Stimulated activated CD8-positive, alpha-beta memory T cell treated with anti-CD3 and anti-CD28 coated beads, Interleukin-15, amount 100 ng/mL, for 24 hours (primary cell): Measurements from ENCODE around the gene FBXO34.

ENCODE experiments used
- DNase-seq: peaks from one replicate; pipeline ENCODE4 v3.0.0-alpha.2; 2020; ENCODE audit warnings: low read depth

The FBXO34 gene

DNA sequence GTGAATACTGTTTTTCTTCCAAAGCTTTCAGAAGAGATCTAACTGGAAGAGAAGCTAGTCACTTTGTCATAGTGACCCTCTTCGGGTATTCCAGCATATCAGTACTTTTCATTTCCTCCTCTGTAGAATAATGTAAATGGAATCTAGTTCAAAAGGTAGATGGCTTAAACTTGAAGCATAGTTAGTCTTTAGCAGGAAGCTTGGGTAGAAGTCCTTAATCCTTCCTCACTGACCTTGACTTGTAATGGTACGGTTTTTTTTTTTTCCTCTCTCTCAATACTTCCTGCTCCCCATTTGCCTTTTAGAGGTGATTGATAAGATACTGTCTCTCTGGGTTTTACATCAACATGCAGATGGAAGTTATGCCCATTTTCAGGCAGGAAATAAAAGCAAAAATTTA is 1.7 kb downstream of the FBXO34 start:
- DNase-seq = no peak

GRCh38 chr14:55274146-55274545 is 2.9 kb downstream of the FBXO34 start:
- no peak for DNase-seq

DNA sequence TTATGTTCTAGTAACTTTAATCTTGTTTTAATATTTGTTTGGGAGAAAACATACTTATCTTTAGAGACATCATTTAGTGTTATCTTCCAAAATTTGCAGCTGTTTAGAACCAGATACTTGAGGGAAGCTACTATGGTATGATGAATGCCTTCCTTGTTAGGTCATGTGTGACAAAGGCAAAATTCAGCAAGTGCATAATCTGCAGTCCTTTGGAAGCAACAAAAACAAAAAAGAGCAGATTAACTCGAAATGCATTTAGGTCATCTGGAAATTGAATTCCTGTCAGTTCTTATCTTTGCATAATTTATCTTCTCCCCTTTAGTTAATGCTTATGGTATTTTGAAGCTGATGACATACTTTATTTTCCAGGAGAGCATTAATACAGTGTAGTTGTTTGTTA is 3.5 kb downstream of the FBXO34 start:
- no peak for DNase-seq

- DNase-seq = no peak
These were observed 5.5 kb downstream of the FBXO34 start for GRCh38 chr14:55276736-55277135.

DNA sequence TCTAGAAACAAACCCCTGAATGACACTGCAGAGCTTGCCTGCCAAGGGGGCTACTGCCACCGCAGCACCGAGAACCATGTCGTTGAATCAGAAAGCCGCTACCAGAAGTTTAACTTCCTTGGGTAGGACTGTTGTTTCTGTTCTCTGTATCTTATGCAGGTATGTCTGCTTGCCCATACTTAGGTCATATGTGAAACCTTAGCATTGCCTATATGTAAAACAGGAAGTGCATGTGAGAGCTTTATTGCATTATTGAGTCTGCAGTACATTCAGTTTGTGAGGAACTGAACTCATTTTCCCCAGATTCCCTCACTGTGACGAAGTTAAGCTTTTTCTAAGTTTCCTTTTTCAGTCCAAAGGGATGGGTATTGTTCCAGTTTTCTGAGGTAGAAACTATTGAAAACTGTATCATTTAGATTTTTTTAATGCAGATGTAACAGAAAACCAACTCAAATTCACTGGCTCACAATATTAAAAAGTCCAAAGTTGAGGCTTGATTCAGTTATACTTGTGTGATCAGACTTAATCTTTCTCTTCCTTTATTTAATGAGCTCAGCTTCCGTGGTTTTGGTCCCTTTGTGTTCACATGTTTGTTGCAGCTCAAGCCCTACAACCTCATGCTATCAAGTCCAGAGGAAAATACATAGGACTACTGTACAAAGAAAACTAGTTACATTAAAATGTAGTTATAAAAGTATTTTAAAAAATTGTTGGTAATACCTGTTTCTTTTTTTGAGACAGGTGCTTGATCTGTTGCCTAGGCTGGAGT is 6.9 kb downstream of the FBXO34 start:
- no peak for DNase-seq

- DNase-seq = no peak
These were observed 8.2 kb downstream of the FBXO34 start for GRCh38 chr14:55279384-55279783.

DNA sequence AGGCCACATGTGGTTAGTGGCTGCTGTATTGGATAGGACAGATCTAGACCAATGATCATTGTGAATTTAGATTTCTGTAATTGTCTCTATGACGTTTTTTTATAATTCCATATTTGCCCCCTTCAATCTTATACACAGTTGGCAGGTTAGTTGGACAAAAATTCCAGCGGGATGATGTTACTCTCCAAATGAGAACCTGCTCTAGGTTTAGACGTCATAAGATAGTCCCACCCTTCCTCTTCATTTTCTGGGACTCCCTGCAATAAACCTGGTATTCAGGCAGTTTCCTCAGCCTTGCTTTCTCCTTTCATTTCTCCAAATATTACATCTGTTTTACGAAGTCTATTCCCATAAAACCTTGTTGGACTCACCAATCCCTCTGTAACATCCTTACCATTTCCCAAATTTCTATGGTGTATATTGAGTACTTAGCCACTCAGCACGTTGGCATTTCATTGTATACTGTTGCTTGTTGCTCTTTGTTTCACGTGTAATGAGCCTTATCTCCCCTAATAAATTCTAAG is 10.2 kb downstream of the FBXO34 start:
- no peak for DNase-seq

DNA sequence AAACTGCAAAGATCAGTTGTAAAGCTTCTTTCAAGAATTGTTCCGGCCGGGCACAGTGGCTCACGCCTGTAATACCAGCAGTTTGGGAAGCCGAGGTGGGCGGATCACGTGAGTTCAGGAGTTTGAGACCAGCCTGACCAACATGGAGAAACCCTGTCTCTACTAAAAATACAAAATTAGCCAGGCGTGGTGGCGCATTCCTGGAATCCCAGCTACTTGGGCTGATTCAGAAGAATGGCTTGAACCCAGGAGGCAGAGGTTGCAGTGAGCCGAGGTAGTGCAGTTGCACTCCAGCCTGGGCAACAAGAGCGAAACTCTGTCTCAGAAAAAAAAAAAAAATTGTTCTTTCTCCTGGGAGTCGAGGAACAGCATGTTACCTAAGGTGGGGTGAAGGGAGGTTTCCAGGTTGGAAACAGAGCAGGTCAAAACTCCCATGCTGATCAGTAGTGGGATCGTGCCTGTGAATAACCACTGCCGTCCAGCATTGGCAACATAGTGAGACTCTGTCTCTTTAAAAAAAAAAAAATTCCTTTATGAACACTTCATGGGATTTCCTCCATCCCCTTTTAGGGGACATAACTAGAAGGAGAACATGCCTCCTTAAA is 13.9 kb downstream of the FBXO34 start:
- no peak for DNase-seq

DNA sequence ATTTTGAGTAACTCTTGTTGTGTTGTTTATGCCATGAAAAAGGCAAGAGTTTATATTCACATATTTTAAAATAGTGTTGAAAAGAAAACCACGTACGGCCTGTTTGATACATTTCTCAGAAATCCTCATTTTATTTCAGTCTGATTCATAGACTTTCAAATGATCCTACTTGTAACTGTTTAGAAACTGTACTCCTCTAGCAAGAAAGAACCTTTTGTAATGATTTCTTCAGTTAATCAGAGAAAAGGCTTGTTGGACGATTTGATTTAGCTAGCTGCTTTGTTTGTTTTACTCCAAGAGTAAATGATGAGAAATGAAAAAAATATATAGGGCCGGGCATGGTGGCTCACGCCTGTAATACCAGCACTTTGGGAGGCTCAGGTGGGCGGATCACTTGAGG is 17.2 kb downstream of the FBXO34 start:
- DNase-seq = no peak

- DNase-seq = no peak
These were observed 20.4 kb downstream of the FBXO34 start for GRCh38 chr14:55291480-55292081.

- DNase-seq = no peak
These were observed 23.4 kb downstream of the FBXO34 start for GRCh38 chr14:55294603-55295002.

DNA sequence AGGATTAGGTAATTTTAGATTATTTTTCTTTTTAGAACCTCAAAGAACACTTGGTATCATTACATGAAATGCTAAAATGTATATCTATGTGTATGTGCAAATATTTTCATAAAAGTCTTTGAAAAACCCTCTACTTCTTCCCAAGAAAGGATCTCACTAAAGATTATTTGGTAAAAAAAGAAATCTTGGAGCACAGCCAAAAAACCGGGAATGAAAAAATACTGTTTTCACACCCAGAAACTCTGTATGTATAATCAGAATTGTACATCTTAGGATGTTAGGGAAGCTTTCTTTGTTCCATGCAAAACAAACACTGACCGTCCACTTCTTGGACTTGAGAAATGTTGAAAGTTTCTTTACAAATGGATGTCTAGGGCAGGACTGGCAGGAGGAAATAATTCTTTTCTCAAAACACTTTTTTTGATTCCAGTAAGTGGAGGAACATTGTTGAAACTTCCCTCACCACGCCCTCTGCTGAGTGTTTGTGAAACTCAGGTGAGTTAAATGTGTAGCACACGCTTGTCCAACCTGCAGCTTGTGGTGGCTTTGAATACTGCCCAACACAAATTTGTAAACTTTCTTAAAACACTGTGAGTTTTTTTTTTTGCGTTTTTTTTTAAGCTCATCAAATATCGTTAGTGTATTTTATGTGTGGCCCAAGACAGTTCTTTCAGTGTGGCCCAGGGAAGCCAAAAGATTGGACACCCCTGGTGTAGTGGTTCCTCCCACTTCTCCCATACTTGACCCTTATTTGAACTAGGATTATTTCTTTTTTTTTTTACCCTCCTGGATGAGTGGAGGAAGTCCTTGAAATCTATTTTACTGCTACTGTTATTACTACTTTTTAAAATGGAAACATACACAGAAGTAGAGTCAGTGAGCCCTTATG is 26.6 kb downstream of the FBXO34 start:
- DNase-seq = no peak

DNA sequence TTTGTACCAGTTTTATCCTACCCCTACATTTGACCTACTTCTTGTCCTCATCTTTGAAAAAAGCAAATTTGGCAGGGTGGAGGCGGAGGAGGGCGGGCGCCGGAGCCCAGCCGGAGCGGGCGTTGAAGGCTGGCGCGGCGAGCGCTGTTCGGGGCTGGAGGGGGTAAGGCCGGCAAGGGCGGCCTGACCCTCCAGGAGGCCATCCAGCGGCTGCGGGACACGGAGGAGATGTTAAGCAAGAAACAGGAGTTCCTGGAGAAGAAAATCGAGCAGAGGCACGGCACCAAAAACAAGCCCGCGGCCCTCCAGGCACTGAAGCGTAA is 27.2 kb downstream of the FBXO34 start:
- DNase-seq = no peak

- no peak for DNase-seq
These were observed 30.4 kb downstream of the FBXO34 start for GRCh38 chr14:55301437-55302121.

DNA sequence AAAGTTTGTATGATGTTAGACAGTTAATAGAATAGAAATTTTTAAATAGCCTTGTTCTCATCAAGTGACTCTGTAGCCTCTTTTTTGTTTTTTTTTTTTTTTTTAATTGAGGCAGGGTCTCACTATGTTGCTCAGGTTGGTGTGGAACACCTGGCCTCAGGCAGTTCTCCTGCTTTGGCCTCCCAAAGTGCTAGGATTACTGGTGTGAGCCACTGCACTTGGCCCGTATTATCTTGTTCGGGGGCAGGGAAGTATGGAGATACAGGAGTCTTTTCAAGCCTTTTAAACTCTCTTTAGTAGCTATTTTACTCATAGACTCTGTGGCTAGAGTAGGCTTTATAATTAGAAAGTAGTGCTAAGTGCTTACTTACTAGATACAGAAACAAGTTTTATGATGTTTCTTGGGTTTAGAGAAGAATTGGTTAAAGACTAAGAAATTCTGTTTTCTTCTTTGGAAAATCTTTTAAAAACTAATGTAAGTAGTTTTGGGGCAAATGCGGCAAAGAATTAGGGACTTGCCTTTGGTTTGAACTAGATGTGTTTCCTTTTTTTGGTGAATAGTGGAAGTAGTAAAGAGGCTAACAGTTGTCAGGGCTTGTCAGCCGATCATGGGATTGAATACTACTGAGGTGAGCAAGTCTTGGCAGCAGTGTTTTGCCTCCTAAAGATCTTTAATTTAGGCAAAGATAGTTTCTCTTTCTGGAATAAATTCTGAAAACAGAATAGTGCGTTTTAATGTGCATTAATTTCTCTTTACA is 31.3 kb downstream of the FBXO34 start:
- no peak for DNase-seq

DNA sequence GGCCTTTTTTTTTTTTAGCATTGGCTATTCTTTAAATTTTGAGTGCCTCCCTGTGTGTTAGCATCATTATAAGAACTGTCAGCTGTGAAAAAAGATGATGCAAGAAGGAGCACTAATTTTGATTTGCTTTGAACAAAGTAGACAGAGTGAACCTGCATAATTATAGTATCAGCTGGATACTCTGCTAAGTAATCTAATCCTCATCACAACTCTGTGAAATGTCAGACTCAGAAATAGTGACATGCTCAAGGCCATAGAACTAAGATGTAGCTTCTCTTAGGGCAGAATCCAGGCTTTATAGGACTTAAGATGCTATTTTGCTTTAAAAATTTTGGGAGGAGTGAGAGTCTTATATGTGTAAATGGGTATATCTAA is 31.9 kb downstream of the FBXO34 start:
- DNase-seq = no peak

DNA sequence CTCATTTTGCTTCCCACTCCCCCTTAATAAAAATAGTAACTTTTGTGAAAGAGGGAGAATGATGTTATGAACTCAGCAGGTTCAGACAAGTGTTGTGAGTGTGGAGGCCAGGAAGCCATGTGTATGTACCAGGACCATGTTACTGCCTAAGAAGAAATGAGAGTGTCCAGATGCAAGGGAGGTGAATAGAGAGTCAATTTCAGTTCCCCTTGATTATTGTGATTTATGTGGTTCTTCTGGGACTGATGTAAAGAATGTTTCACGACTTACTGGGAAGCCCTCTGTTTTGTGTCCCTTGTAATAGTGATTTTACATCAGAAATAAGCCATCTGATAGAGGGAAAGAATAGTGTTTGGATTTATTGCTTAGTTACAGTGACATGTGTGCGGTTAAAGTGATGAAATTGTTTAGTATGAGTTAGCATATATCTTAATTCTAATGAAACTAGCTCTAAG is 32.5 kb downstream of the FBXO34 start:
- no peak for DNase-seq

DNA sequence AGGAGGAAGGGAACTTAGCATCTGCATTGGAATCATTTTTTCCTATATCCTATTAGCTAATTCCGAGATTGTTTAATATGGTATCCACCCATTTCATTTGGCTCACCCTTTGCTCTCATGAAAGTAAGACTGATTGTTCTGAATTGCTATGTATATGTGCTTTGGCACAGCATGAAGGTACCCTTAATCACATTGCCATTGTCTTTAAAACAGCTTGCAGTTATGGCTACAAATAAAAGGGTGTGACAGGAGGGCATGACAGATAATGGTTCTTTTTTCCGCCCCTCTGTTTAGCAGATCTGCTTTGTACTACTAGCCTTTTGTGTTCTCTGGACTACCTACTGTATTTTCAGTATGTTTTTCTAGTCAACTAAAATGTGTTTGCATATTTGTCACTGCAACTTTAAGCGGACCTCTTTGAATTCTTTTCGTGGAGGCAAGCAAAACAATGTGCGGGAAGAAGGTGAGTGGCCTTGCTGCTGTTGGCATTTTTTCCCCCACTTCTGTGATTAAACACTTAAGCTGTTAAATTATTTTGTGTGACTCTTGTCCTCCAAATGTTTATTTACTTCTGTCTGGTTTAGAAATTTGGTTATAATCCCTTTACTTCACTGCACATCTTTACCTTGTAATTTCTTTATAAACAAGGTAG is 35.8 kb downstream of the FBXO34 start:
- DNase-seq = no peak

GRCh38 chr14:55309154-55309553 is 37.9 kb downstream of the FBXO34 start:
- DNase-seq = no peak

- no peak for DNase-seq
These were observed 38.6 kb downstream of the FBXO34 start for GRCh38 chr14:55309761-55310365.
